GM23338 (cell line): ENCODE results near the gene TF. TPM values are rescaled to one million over a fixed set of nuclear protein-coding genes. Genes with fewer than 3 reads are reported as not detected.

Experiments used
- ATAC-seq: fragments of 200-7000 bp; cut with Tn5 transposase; 3 replicates; pipeline ENCODE4 v1.9.1; 2020
- DNase-seq: peaks from one replicate; pipeline ENCODE4 v3.0.0-alpha.2; 2015; ENCODE audit warnings: low spot score
- H2AFZ ChIP-seq: fragments of 200-600 bp; sonication (generic); 2 replicates; pipeline ENCODE4 v1.8.0; 2016; ENCODE audit warnings: antibody characterized with exemption, mild to moderate bottlenecking, moderate library complexity
- H3F3A ChIP-seq: fragments of 200-600 bp; sonication (generic); replicated peaks from 2 replicates; pipeline ENCODE4 v1.8.0; 2017; ENCODE audit warnings: antibody characterized with exemption, mixed run types, low read depth
- H3K27ac ChIP-seq: fragments of 200-600 bp; sonication (generic); 2 replicates; pipeline ENCODE4 v1.6.1; 2016; ENCODE audit warnings: low read depth
- H3K27me3 ChIP-seq: fragments of 200-600 bp; sonication (generic); 2 replicates; pipeline ENCODE4 v1.8.0; 2016; ENCODE audit warnings: mild to moderate bottlenecking, mixed run types, moderate library complexity; ENCODE audit not compliant: insufficient read depth
- H3K36me3 ChIP-seq: fragments of 200-600 bp; sonication (generic); 2 replicates; pipeline ENCODE4 v1.8.0; 2016; ENCODE audit warnings: mild to moderate bottlenecking; ENCODE audit not compliant: insufficient read depth
- H3K4me1 ChIP-seq: fragments of 200-600 bp; sonication (generic); 2 replicates; pipeline ENCODE4 v1.8.0; 2016; ENCODE audit warnings: mild to moderate bottlenecking, moderate library complexity; ENCODE audit not compliant: insufficient read depth
- H3K4me2 ChIP-seq: fragments of 200-600 bp; sonication (generic); 2 replicates; pipeline ENCODE4 v1.7.1; 2017; ENCODE audit warnings: mixed run types
- H3K4me3 ChIP-seq: fragments of 200-600 bp; sonication (generic); 2 replicates; pipeline ENCODE4 v1.6.1; 2016; ENCODE audit warnings: mixed run types
- H3K79me2 ChIP-seq: fragments of 200-600 bp; sonication (generic); replicated peaks from 2 replicates; pipeline ENCODE4 v1.8.0; 2017; ENCODE audit warnings: mild to moderate bottlenecking; ENCODE audit not compliant: insufficient read depth
- H3K9me2 ChIP-seq: fragments of 200-600 bp; sonication (generic); 2 replicates; pipeline ENCODE4 v1.8.0; 2017; ENCODE audit not compliant: insufficient read depth
- H4K20me1 ChIP-seq: fragments of 200-600 bp; sonication (generic); replicated peaks from 2 replicates; pipeline ENCODE4 v1.8.0; 2017; ENCODE audit warnings: mild to moderate bottlenecking; ENCODE audit not compliant: insufficient read depth
- H3K27ac Mint-ChIP-seq: 2 replicates; pipeline ENCODE4 v1.8.0; 2020; ENCODE audit warnings: inconsistent platforms, mild to moderate bottlenecking, moderate library complexity, mixed read lengths
- H3K27me3 Mint-ChIP-seq: 3 replicates; pipeline ENCODE4 v1.8.0; 2022; ENCODE audit warnings: low read depth, mild to moderate bottlenecking, moderate library complexity, mixed read lengths, inconsistent platforms; ENCODE audit not compliant: insufficient read depth, poor library complexity
- H3K36me3 Mint-ChIP-seq: 3 replicates; pipeline ENCODE4 v1.8.0; 2021; ENCODE audit warnings: low read depth, mild to moderate bottlenecking, inconsistent platforms, moderate library complexity, mixed read lengths
- H3K4me1 Mint-ChIP-seq: 3 replicates; pipeline ENCODE4 v1.8.0; 2020; ENCODE audit warnings: mild to moderate bottlenecking, inconsistent platforms, mixed read lengths
- H3K4me3 Mint-ChIP-seq: 3 replicates; pipeline ENCODE4 v1.8.0; 2021; ENCODE audit warnings: moderate library complexity, mild to moderate bottlenecking, inconsistent platforms, mixed read lengths
- H3K9me3 Mint-ChIP-seq: 3 replicates; pipeline ENCODE4 v1.8.0; 2020; ENCODE audit warnings: moderate library complexity, mild to moderate bottlenecking, inconsistent platforms, mixed read lengths
- CREB1 ChIP-seq: fragments of 250-450 bp; sonication (Bioruptor Pico); IDR thresholded peaks from 2 replicates; pipeline ENCODE4 v1.5.0; 2020; ENCODE audit warnings: low read depth, mild to moderate bottlenecking, moderate library complexity
- EZH2 ChIP-seq: fragments of 200-600 bp; sonication (generic); IDR thresholded peaks from one replicate; pipeline ENCODE4 v1.8.0; 2017; ENCODE audit warnings: antibody characterized with exemption, mild to moderate bottlenecking, low read depth; ENCODE audit not compliant: unreplicated experiment
- EZH2phosphoT487 ChIP-seq: fragments of 200-600 bp; sonication (generic); IDR thresholded peaks from one replicate; pipeline ENCODE4 v1.8.1; 2018; ENCODE audit warnings: antibody characterized with exemption; ENCODE audit not compliant: unreplicated experiment
- JUNB ChIP-seq: IDR thresholded peaks from one replicate; pipeline ENCODE4 v1.6.1; 2016; ENCODE audit warnings: antibody characterized with exemption; ENCODE audit not compliant: unreplicated experiment
- NANOG ChIP-seq: IDR thresholded peaks from 2 replicates; pipeline ENCODE4 v1.6.1; 2016; ENCODE audit warnings: antibody characterized with exemption, borderline replicate concordance
- POLR2AphosphoS5 ChIP-seq: IDR thresholded peaks from 2 replicates; pipeline ENCODE4 v1.6.1; 2016; ENCODE audit warnings: antibody characterized with exemption, low read depth
- REST ChIP-seq: IDR thresholded peaks from one replicate; pipeline ENCODE4 v1.6.1; 2018; ENCODE audit warnings: antibody characterized with exemption; ENCODE audit not compliant: unreplicated experiment
- STAT1 ChIP-seq: IDR thresholded peaks from one replicate; pipeline ENCODE4 v1.6.1; 2016; ENCODE audit warnings: antibody characterized with exemption; ENCODE audit not compliant: unreplicated experiment
- ZNF114 ChIP-seq: fragments of 250-450 bp; sonication (Bioruptor Pico); IDR thresholded peaks from 2 replicates; pipeline ENCODE4 v1.5.0; 2020; ENCODE audit warnings: mild to moderate bottlenecking, moderate library complexity
- ZNF331 ChIP-seq: fragments of 250-450 bp; sonication (Bioruptor Pico); IDR thresholded peaks from 2 replicates; pipeline ENCODE4 v1.5.0; 2020; ENCODE audit warnings: low read depth, mild to moderate bottlenecking, moderate library complexity
- polyA plus RNA-seq: library from polyadenylated mRNA; unstranded; fragments of >200 nt; fragmentation: Nextera tagmentation; extraction: Ambion mirVana; gene quantifications from 2 replicates; pipeline ENCODE4 v1.2.1, GENCODE V29; 2016
- total RNA-seq: library from RNA; depleted of rRNA; stranded (reverse); fragments of >200 nt; shearing (Covaris generic); gene quantifications from 2 replicates; pipeline ENCODE4 v1.2.3, GENCODE V29; 2014
- TF ChIP-seq, protein P1 (sequence below), 2 experiments: fragments of 200-600 bp in 1 of 2; sonication (generic) in 1 of 2; conservative IDR thresholded peaks; 2 replicates each; pipeline versions ENCODE4 v1.5.1 to v1.6.1; 2016 to 2017; ENCODE audit warnings: antibody characterized with exemption in 2 of 2, low read depth in 2 of 2, mild to moderate bottlenecking in 2 of 2, moderate library complexity in 1 of 2
- TF ChIP-seq, protein P2 (sequence below): IDR thresholded peaks from 2 replicates; pipeline ENCODE4 v1.6.1; 2016; ENCODE audit warnings: antibody characterized with exemption
- TF ChIP-seq, protein P3 (sequence below): fragments of 250-450 bp; sonication (Bioruptor Pico); IDR thresholded peaks from 2 replicates; pipeline ENCODE4 v1.5.0; 2020; ENCODE audit warnings: mild to moderate bottlenecking, moderate library complexity

TF gene
- total and polyA plus RNA-seq, 2 experiments from 2014 or later = 0.03 to 0.76 TPM

GRCh38 chr3:133717424-133717823, 28.8 kb upstream of the TF start:
- H3K4me2 ChIP-seq = no peak overlapping the region
- peaks cover 1% of the 10 kb centered on the region for H3K27me3 Mint-ChIP-seq
- H3K4me3 ChIP-seq = no peak overlapping the region
- H3K36me3 Mint-ChIP-seq = no peaks in the 10 kb centered on the region
- H3K27me3 ChIP-seq = no peaks in the 10 kb centered on the region
- no peaks in the 10 kb centered on the region; the same call in 1 of the 2 replicates for H3K9me2 ChIP-seq
- H3K4me1 Mint-ChIP-seq = no peaks in the 10 kb centered on the region
- no peaks in the 10 kb centered on the region for H3K4me1 ChIP-seq
- ATAC-seq = no peak
- no peaks in the 10 kb centered on the region for H4K20me1 ChIP-seq
- no peak overlapping the region for H2AFZ ChIP-seq
- H3K79me2 ChIP-seq = no peaks in the 10 kb centered on the region
- H3K4me3 Mint-ChIP-seq = no peak overlapping the region
- peaks cover 7% of the 10 kb centered on the region for H3K9me3 Mint-ChIP-seq
- no peaks in the 10 kb centered on the region for H3F3A ChIP-seq
- no peak overlapping the region for H3K27ac Mint-ChIP-seq
- no peaks in the 10 kb centered on the region for H3K36me3 ChIP-seq
- no peak for TF ChIP-seq EZH2phosphoT487
- no peak for TF ChIP-seq STAT1
- no peak for TF ChIP-seq JUNB
- no peak for TF ChIP-seq CREB1 (CRISPR knock-in tag)
- no peak for TF ChIP-seq POLR2AphosphoS5
- TF ChIP-seq EZH2 = no peak
- TF ChIP-seq, protein P1, sequence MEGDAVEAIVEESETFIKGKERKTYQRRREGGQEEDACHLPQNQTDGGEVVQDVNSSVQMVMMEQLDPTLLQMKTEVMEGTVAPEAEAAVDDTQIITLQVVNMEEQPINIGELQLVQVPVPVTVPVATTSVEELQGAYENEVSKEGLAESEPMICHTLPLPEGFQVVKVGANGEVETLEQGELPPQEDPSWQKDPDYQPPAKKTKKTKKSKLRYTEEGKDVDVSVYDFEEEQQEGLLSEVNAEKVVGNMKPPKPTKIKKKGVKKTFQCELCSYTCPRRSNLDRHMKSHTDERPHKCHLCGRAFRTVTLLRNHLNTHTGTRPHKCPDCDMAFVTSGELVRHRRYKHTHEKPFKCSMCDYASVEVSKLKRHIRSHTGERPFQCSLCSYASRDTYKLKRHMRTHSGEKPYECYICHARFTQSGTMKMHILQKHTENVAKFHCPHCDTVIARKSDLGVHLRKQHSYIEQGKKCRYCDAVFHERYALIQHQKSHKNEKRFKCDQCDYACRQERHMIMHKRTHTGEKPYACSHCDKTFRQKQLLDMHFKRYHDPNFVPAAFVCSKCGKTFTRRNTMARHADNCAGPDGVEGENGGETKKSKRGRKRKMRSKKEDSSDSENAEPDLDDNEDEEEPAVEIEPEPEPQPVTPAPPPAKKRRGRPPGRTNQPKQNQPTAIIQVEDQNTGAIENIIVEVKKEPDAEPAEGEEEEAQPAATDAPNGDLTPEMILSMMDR (conservative IDR thresholded peaks at IDR 0.05; ENCODE audit: low read depth in 2 of 2) = no peak
- no peak for TF ChIP-seq NANOG
- TF ChIP-seq, protein P2, sequence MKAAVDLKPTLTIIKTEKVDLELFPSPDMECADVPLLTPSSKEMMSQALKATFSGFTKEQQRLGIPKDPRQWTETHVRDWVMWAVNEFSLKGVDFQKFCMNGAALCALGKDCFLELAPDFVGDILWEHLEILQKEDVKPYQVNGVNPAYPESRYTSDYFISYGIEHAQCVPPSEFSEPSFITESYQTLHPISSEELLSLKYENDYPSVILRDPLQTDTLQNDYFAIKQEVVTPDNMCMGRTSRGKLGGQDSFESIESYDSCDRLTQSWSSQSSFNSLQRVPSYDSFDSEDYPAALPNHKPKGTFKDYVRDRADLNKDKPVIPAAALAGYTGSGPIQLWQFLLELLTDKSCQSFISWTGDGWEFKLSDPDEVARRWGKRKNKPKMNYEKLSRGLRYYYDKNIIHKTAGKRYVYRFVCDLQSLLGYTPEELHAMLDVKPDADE = no peak
- no peak for TF ChIP-seq REST
- TF ChIP-seq ZNF331 (CRISPR knock-in tag) = no peak
- TF ChIP-seq, protein P3, sequence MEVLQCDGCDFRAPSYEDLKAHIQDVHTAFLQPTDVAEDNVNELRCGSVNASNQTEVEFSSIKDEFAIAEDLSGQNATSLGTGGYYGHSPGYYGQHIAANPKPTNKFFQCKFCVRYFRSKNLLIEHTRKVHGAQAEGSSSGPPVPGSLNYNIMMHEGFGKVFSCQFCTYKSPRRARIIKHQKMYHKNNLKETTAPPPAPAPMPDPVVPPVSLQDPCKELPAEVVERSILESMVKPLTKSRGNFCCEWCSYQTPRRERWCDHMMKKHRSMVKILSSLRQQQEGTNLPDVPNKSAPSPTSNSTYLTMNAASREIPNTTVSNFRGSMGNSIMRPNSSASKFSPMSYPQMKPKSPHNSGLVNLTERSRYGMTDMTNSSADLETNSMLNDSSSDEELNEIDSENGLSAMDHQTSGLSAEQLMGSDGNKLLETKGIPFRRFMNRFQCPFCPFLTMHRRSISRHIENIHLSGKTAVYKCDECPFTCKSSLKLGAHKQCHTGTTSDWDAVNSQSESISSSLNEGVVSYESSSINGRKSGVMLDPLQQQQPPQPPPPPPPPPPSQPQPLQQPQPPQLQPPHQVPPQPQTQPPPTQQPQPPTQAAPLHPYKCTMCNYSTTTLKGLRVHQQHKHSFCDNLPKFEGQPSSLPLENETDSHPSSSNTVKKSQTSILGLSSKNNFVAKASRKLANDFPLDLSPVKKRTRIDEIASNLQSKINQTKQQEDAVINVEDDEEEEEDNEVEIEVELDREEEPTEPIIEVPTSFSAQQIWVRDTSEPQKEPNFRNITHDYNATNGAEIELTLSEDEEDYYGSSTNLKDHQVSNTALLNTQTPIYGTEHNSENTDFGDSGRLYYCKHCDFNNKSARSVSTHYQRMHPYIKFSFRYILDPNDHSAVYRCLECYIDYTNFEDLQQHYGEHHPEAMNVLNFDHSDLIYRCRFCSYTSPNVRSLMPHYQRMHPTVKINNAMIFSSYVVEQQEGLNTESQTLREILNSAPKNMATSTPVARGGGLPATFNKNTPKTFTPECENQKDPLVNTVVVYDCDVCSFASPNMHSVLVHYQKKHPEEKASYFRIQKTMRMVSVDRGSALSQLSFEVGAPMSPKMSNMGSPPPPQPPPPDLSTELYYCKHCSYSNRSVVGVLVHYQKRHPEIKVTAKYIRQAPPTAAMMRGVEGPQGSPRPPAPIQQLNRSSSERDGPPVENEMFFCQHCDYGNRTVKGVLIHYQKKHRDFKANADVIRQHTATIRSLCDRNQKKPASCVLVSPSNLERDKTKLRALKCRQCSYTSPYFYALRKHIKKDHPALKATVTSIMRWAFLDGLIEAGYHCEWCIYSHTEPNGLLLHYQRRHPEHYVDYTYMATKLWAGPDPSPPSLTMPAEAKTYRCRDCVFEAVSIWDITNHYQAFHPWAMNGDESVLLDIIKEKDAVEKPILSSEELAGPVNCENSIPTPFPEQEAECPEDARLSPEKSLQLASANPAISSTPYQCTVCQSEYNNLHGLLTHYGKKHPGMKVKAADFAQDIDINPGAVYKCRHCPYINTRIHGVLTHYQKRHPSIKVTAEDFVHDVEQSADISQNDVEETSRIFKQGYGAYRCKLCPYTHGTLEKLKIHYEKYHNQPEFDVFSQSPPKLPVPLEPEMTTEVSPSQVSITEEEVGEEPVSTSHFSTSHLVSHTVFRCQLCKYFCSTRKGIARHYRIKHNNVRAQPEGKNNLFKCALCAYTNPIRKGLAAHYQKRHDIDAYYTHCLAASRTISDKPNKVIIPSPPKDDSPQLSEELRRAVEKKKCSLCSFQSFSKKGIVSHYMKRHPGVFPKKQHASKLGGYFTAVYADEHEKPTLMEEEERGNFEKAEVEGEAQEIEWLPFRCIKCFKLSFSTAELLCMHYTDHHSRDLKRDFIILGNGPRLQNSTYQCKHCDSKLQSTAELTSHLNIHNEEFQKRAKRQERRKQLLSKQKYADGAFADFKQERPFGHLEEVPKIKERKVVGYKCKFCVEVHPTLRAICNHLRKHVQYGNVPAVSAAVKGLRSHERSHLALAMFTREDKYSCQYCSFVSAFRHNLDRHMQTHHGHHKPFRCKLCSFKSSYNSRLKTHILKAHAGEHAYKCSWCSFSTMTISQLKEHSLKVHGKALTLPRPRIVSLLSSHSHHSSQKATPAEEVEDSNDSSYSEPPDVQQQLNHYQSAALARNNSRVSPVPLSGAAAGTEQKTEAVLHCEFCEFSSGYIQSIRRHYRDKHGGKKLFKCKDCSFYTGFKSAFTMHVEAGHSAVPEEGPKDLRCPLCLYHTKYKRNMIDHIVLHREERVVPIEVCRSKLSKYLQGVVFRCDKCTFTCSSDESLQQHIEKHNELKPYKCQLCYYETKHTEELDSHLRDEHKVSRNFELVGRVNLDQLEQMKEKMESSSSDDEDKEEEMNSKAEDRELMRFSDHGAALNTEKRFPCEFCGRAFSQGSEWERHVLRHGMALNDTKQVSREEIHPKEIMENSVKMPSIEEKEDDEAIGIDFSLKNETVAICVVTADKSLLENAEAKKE = no peak
- no peak for TF ChIP-seq ZNF114 (CRISPR knock-in tag)
- no peak overlapping the region for H3K27ac ChIP-seq
- DNase-seq = no peak
